Natural killer cell (primary cell): Measurements from ENCODE around the gene GATD1. TPM values are rescaled to one million over a fixed set of nuclear protein-coding genes. Genes with fewer than 3 reads are reported as not detected.

Source experiments
- ATAC-seq, 3 donors: fragments of 150-1000 bp in 2 of 3; fragments of 200-7000 bp in 1 of 3; cut with Tn5 transposase; 1 replicate in 1 of 3; 2 replicates in 2 of 3; pipeline ENCODE4 v1.10.0; 2021; ENCODE audit warnings: mild to moderate bottlenecking in 2 of 3, moderate library complexity in 2 of 3
- DNase-seq, 2 donors: peaks; one replicate each; pipeline versions ENCODE4 v3.0.0 to v3.0.0-alpha.2; 2013 to 2021; ENCODE audit warnings: mixed read lengths in 1 of 2
- H3K27ac ChIP-seq: one replicate; pipeline ENCODE4 v1.5.1; 2013; ENCODE audit warnings: mild to moderate bottlenecking, low read length
- H3K27me3 ChIP-seq: one replicate; pipeline ENCODE4 v1.6.1; 2013; ENCODE audit warnings: low read length; ENCODE audit not compliant: control insufficient read depth, insufficient read depth
- H3K36me3 ChIP-seq: one replicate; pipeline ENCODE4 v1.6.1; 2013; ENCODE audit warnings: low read length; ENCODE audit not compliant: control insufficient read depth, insufficient read depth
- H3K4me1 ChIP-seq: one replicate; pipeline ENCODE4 v1.6.1; 2013; ENCODE audit warnings: low read length; ENCODE audit not compliant: control insufficient read depth, insufficient read depth
- H3K4me3 ChIP-seq: one replicate; pipeline ENCODE4 v1.5.1; 2013; ENCODE audit warnings: low read length
- H3K9me3 ChIP-seq: one replicate; pipeline ENCODE4 v1.6.1; 2013; ENCODE audit warnings: low read length; ENCODE audit not compliant: control insufficient read depth, insufficient read depth
- H3K27ac Mint-ChIP-seq, 2 donors: one replicate each; pipeline ENCODE4 v1.8.0; 2022; ENCODE audit warnings: mild to moderate bottlenecking in 2 of 2, mixed read lengths in 2 of 2, moderate library complexity in 1 of 2
- H3K27me3 Mint-ChIP-seq, 2 donors: one replicate each; pipeline ENCODE4 v1.8.0; 2022; ENCODE audit warnings: low read depth in 2 of 2, mixed read lengths in 2 of 2
- H3K36me3 Mint-ChIP-seq: one replicate; pipeline ENCODE4 v1.8.0; 2022; ENCODE audit warnings: mixed read lengths
- H3K4me1 Mint-ChIP-seq, 2 donors: one replicate each; pipeline ENCODE4 v1.8.0; 2022; ENCODE audit warnings: mixed read lengths in 2 of 2
- H3K4me3 Mint-ChIP-seq: one replicate; pipeline ENCODE4 v1.8.0; 2022; ENCODE audit warnings: mild to moderate bottlenecking, moderate library complexity, mixed read lengths
- H3K9me3 Mint-ChIP-seq, 2 donors: one replicate each; pipeline ENCODE4 v1.8.0; 2022; ENCODE audit warnings: mixed read lengths in 2 of 2
- CTCF ChIP-seq: fragments of 200-600 bp; IDR thresholded peaks from one replicate; pipeline ENCODE4 v1.8.0; 2022; ENCODE audit warnings: antibody characterized with exemption
- WGBS: methylation state at CpG from one replicate; pipeline ENCODE4 v1.1.7; 2013; ENCODE audit warnings: missing lambda C conversion rate; ENCODE audit not compliant: insufficient coverage; 5-methylcytosine and 5-hydroxymethylcytosine counted together
- intact Hi-C: fragments of 100-400 bp; cut with micrococcal nuclease; formaldehyde crosslinking; loops from one replicate; pipeline ENCODE4 v1.14.2; 2022
- total RNA-seq, 4 donors: library from RNA; stranded (reverse); fragments of 120-200 nt in 1 of 4; gene quantifications; one replicate each; pipeline versions ENCODE4 v1.2.3 to v1.2.4, GENCODE V29; 2013 to 2022

The GATD1 gene
- total RNA-seq, 3 donors from 2014 or later (not counting 1 experiment from before 2014, with no cell fraction given), result 40.4 to 43.1 (median 42.1) TPM

GRCh38 chr11:792873-793272 is 15.6 kb upstream of the GATD1 start:
- H3K36me3 Mint-ChIP-seq, result no peaks in the 10 kb centered on the region
- Histone ChIP-seq H3K27ac (no peak overlapping the region), H3K4me3 (no peak overlapping the region), H3K9me3 (no peaks in the 10 kb centered on the region), H3K36me3 (peaks cover 24% of the 10 kb centered on the region), H3K4me1 (peaks cover 43% of the 10 kb centered on the region), H3K27me3 (peaks cover 8% of the 10 kb centered on the region)
- no peak overlapping the region for H3K27ac Mint-ChIP-seq
- 93% methylated on average over 13 of the region's 13 CpGs for WGBS
- H3K27me3 Mint-ChIP-seq, result no peaks in the 10 kb centered on the region
- ATAC-seq, result no peak
- TF ChIP-seq CTCF, result no peak
- H3K4me3 Mint-ChIP-seq, result no peak overlapping the region
- H3K9me3 Mint-ChIP-seq, result no peaks in the 10 kb centered on the region
- H3K4me1 Mint-ChIP-seq, result peaks cover 0 to 18% of the 10 kb centered on the region in 2 donors
- DNase-seq, result no peak
- intact Hi-C loops, result no loop called here

- intact Hi-C loops, result no loop called here
- Mint-ChIP-seq H3K36me3 (no peaks in the 10 kb centered on the region), H3K9me3 (no peaks in the 10 kb centered on the region), H3K4me1 (peaks cover 0 to 18% of the 10 kb centered on the region in 2 donors), H3K27me3 (no peaks in the 10 kb centered on the region), H3K4me3 (no peak overlapping the region), H3K27ac (no peak overlapping the region)
- WGBS, result 93% methylated on average over 15 of the region's 15 CpGs
- no peaks in the 10 kb centered on the region for H3K9me3 ChIP-seq
- H3K4me1 ChIP-seq, result peaks cover 47% of the 10 kb centered on the region
- no peak for TF ChIP-seq CTCF
- no peak overlapping the region for H3K27ac ChIP-seq
- ATAC-seq (no peak), DNase-seq (no peak)
- H3K27me3 ChIP-seq, result peaks cover 8% of the 10 kb centered on the region
- H3K36me3 ChIP-seq, result peaks cover 24% of the 10 kb centered on the region
- H3K4me3 ChIP-seq, result no peak overlapping the region
Measured at GRCh38 chr11:792535-792821, 15.2 kb upstream of the GATD1 start.

- Mint-ChIP-seq H3K27ac (no peak overlapping the region), H3K27me3 (no peaks in the 10 kb centered on the region), H3K36me3 (no peaks in the 10 kb centered on the region), H3K9me3 (no peaks in the 10 kb centered on the region), H3K4me3 (no peak overlapping the region), H3K4me1 (peaks cover 0 to 12% of the 10 kb centered on the region in 2 donors)
- DNase-seq (no peak), ATAC-seq (no peak)
- intact Hi-C loops, result no loop called here
- peaks cover 41% of the 10 kb centered on the region for H3K4me1 ChIP-seq
- WGBS, result 97% methylated on average over 47 of the region's 49 CpGs
- peaks cover 8% of the 10 kb centered on the region for H3K27me3 ChIP-seq
- H3K36me3 ChIP-seq, result peaks cover 24% of the 10 kb centered on the region
- H3K9me3 ChIP-seq, result no peaks in the 10 kb centered on the region
- H3K27ac ChIP-seq, result no peak overlapping the region
- no peak for TF ChIP-seq CTCF
- no peak overlapping the region for H3K4me3 ChIP-seq
Measured at GRCh38 chr11:791658-792534, 14.6 kb upstream of the GATD1 start.
